Measurements from ENCODE around the gene GPR39.

DNA sequence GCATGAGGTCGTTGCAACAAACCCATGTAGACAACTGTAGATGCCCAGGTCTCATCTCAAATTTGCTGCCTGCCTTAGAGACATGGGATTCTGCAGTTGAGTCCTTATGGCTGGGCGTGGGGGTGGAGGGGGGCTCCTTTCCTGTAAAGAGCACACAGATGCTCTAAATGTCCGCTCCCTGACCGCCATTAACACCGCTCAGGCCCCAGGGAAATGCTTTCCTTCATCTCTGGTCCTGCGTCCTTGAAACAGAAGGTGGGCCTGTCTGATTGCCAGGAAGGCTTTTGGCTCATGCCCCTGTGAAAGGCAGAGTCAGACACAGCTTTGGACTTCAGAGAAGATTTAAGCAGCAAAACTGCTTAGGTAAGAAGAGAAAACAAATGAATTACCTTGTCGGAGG is 25.7 kb downstream of the GPR39 start:
- TF ChIP-seq GATA2 (IDR thresholded peaks at IDR 0.05; ENCODE audit: insufficient read depth, insufficient read length, low read depth, low read length) (no peak), POLR2A (IDR thresholded peaks at IDR 0.05; ENCODE audit: low read depth, low read length) (no peak), MYC (IDR thresholded peaks at IDR 0.05; ENCODE audit: low read depth, low read length) (no peak), JUN (IDR thresholded peaks at IDR 0.05; ENCODE audit: borderline replicate concordance, insufficient read depth, insufficient read length, low read depth) (no peak), EZH2 (IDR thresholded peaks at IDR 0.05; ENCODE audit: borderline replicate concordance, low read depth, low read length, severe bottlenecking) (no peak)
- TF ChIP-seq, protein P1, sequence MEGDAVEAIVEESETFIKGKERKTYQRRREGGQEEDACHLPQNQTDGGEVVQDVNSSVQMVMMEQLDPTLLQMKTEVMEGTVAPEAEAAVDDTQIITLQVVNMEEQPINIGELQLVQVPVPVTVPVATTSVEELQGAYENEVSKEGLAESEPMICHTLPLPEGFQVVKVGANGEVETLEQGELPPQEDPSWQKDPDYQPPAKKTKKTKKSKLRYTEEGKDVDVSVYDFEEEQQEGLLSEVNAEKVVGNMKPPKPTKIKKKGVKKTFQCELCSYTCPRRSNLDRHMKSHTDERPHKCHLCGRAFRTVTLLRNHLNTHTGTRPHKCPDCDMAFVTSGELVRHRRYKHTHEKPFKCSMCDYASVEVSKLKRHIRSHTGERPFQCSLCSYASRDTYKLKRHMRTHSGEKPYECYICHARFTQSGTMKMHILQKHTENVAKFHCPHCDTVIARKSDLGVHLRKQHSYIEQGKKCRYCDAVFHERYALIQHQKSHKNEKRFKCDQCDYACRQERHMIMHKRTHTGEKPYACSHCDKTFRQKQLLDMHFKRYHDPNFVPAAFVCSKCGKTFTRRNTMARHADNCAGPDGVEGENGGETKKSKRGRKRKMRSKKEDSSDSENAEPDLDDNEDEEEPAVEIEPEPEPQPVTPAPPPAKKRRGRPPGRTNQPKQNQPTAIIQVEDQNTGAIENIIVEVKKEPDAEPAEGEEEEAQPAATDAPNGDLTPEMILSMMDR (IDR thresholded peaks at IDR 0.05; ENCODE audit: extremely low read depth in 1 of 2, insufficient read depth in 1 of 2, low read depth in 1 of 2, low read length in 2 of 2): no peak
- TF ChIP-seq, protein P2, sequence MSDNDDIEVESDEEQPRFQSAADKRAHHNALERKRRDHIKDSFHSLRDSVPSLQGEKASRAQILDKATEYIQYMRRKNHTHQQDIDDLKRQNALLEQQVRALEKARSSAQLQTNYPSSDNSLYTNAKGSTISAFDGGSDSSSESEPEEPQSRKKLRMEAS (IDR thresholded peaks at IDR 0.05; ENCODE audit: insufficient read depth, insufficient read length): no peak
